ENCODE results near the gene CACNA1B.

Gene CACNA1B

DNA sequence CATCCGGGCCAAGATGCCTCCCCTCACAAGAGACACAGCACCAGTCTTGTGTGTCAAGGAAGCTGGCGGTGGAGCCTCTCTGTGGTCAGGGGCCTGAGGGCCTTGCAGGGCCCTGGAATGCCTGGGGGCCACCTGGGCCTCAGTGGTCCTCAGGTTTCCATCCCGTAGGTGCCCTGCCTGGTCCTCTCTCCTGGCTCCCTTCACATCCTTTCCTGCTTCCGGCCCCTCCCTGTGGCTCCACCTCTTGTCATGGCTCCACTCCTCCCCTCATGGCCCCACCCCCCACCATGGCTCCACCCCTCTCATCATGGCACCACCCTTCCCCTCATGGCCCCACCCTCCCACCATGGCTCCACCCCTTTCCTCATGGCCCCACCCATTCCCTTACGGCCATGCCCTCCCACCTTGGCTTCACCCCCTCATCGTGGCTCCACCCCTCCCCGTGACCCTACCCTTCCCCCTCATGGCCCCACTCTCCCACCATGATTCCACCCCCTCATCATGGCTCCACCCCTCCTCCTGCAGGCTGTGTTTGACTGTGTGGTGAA is 175.8 kb downstream of the CACNA1B start:
- DNase-seq (ENCODE audit: low read depth in 2 of 2) = no peak

DNA sequence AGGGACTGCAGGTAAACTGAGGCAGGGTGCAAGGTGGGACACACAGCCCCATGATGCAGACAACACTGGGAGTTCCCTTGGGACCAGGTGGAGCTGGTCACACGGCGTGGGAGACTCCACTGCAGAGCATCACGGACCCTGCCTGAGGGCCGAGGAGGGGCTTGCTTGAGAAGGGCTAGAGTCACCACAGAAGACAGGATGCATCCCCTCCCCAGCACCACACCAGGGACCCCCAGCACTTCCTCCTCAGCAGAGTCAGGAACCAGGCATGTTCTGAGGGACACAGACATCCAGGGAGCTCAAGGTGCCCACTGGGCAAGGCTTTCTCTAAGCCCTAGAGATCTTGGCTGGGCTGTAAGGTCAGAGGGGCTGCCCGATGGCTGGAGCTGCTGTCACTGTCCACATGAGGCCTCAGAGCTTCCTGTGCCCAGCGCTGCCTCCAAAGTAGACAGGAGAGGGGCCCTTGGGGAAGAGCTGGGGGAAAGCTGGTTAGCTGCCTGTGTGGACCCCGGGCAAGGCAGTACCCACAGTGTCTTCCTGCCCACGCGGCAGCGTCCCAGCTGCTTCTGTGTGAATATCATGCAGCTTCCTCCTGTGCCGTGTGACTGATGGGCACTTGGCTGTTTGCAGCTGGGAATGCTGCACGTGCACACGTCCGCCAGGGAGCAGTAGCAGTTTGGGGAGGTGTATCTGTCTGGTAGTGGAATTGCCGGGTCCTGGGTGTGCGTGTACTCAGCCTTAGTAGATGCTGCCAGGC is 176.6 kb downstream of the CACNA1B start:
- no peak for DNase-seq (ENCODE audit: low read depth in 2 of 2)

DNA sequence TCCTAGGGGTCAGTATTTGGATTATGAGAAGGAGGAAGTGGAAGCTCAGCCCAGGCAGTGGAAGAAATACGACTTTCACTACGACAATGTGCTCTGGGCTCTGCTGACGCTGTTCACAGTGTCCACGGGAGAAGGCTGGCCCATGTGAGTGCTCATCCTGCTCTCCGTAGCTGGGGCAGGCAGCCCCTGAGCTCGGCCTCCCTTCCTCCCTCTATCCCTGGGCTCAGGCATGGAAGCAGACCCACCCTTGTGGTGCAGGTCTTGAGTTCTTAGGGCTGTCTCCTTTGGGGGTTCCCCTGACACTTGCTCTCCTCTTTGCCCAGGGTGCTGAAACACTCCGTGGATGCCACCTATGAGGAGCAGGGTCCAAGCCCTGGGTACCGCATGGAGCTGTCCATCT is 180.1 kb downstream of the CACNA1B start:
- DNase-seq (ENCODE audit: low read depth in 2 of 2) = no peak

DNA sequence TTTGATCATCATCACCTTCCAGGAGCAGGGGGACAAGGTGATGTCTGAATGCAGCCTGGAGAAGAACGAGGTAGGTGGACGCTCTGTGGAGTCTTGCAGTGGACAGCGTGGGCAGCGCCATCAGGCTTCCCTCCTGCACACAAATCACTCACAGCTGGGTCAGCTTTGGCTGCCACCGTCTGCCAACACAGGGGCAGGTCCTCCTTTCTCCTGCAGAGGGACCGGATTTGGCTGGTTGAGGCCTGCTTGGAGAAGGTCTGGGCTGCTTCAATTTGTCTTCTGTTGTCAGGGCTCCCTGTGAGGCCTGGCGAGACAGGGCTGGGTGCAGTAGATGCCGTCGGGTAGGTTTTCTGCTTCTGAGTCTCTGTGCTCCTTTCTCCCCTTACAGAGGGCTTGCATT is 180.6 kb downstream of the CACNA1B start:
- DNase-seq (ENCODE audit: low read depth in 2 of 2) = no peak

DNA sequence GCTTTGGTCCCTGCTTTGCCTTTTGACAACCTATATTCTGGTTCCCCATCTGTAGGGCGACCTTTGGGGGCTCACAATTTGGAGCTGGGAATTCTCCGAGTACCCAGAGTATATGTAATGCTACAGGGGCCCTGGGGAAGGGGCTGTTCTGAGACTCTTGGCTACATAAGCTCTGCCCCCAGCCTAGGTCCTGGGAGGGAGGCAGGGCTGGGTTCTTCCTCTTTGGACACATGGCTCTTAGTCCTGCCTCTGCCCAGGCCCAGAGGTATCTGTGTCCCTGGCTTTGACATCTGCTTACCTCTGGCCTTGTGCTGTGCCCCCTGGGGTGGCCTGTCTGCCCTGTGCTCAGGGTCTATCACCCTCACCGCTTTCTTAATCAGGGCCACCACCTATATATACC is 181.6 kb downstream of the CACNA1B start:
- DNase-seq (ENCODE audit: low read depth in 2 of 2) = no peak

DNA sequence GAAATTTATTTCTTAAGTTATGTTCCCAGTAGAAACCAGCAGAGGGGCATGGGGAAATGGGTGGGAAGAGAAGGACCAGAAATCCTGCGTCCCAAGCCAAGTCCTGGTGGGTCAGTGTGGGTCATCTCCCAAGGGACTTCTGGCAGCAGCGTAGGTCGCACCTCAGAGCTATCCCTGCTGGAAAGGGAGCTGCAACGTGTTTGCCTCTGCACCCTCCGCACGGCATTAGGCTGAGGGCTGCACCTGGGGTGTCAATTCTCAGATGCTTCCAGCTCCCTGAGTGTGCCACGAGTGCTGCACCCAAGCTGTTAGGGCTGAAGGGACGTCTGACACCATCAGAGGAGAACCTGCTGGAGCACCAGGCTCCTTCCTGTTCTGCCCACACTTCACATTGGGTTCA is 182.8 kb downstream of the CACNA1B start:
- no peak for DNase-seq (ENCODE audit: low read depth in 2 of 2)

DNA sequence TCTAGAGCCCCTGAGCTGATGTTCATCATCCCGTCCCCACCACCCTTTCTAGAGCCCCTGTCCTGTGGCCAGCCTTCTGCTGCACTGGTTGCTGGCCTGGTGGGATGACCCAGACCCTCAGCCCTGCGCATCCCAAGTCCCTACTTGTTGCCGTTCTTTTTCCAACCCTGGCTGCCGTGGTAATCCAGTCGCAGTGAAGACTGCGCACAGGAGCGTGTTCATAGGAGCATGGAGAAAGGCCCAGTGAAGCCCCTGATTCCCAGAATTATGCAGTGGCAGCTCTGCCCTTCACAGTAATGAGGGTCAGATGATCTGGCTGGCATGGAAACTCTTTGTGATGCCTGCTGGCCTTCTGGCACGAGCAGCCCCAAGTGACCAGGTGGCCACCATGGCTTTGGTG is 183.3 kb downstream of the CACNA1B start:
- no peak for DNase-seq (ENCODE audit: low read depth in 2 of 2)

DNA sequence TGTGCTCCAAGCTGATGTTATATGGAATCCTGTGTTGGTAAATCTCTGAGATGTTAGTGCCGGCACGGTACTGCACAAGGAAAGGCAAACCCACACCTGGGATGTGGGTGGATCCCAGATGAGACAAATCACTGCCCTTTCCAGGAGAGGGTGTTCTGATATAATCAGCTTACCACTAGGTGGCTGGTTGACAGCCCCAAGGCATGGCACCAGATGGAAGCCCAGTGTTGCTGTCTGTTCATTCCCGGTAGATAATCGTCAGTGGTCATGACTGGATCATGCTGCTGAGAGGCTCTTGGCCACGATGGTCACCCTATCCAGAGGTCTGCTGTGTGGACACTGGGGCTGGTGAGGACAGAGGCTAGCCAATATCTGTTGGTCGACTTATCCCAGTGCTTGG is 184.0 kb downstream of the CACNA1B start:
- no peak for DNase-seq (ENCODE audit: low read depth in 2 of 2)

DNA sequence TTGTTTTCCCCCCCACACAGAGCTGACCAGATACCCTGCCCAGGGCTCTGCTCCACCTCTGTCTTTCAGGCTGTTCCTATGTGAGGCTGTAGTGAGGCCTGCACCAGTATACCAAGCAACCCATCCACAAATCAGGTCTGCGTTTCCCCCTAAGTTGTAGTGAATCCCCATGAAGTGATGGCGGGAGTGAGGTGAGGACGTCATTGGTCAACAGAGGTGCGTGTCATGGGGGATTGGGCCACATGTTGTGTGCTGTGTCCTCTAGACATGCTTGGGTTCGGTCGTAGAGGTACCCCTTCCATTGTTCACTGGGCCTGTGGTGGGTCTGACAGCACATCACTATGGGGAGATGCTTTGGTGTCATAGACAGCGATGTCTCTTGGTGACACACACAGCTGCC is 184.6 kb downstream of the CACNA1B start:
- DNase-seq (ENCODE audit: low read depth in 2 of 2) = no peak

DNA sequence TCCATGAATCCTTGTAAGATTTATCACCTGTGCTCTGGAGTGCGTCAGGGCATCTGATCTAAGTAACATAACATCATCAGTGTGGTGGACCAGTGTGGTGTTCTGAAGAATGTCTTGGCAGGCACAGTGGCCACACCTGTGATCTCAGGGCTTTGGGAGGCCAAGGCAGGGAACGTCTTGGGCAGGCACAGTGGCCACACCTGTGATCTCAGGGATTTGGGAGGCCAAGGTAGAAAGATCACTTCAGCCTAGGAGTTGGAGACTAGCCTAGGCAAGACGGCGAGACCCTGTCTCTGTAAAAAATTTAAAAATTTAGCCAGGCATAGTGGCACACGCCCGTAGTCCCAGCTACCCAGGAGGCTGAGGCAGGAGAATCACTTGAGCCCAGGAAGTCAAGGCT is 185.5 kb downstream of the CACNA1B start:
- no peak for DNase-seq (ENCODE audit: low read depth in 2 of 2)

DNA sequence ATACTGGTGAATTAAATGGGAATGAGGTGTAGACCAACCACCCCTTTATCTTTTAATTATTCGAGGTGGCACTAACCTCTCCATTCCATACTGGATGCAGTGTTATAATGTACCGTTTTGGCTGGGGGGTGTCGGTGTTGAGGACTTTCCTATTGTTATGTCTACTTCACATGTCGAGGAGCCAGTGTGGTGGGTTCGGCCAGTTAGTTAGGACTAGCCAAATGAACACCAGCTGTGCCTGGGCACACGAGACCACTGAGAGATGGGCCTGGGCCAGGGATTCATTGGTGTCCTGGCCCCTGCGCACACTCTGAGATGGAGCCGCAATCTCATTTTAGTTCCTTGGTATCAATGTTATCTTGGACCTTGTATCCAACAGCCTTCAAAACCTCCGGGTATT is 186.2 kb downstream of the CACNA1B start:
- no peak for DNase-seq (ENCODE audit: low read depth in 2 of 2)

DNA sequence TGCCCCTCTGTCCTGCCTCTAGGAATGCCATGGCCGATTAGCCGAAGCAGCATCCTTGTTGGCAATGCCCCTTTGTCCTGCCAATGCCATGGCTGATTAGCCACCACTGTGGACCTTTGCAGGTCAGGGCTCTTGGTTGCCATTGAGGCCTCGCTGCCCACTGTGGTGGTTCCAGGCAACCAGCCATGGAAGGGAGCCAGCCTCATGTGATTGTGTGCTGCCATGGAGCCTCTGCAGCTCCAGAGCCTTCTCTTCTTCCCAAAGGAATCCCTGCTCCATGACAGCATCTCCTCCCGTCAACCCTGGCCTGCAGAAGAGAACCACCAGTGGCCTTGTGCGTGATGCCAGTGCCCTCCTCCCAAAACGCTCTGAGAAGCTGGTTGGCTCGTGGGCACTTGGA is 187.0 kb downstream of the CACNA1B start:
- DNase-seq (ENCODE audit: low read depth in 2 of 2) = no peak

DNA sequence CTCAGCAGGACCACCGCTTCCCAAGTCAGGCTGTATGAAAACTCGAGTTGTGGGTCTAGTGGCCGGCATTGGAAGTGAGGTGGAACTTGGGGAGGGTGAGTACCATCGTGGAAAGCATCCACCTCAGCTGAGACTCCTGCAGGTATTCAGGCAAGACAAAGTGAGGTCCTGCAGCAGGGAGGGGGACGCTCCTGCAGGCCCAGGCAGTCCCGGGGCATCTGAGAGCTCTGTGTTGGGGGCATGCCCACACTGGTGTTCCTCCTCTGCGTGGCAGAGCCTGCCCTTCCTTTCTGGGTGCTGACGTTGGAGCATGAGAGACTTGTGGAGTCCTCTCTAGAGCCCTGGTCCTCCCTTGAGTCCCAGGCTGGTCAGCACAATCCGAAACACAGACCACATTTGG is 187.7 kb downstream of the CACNA1B start:
- DNase-seq (ENCODE audit: low read depth in 2 of 2) = no peak

DNA sequence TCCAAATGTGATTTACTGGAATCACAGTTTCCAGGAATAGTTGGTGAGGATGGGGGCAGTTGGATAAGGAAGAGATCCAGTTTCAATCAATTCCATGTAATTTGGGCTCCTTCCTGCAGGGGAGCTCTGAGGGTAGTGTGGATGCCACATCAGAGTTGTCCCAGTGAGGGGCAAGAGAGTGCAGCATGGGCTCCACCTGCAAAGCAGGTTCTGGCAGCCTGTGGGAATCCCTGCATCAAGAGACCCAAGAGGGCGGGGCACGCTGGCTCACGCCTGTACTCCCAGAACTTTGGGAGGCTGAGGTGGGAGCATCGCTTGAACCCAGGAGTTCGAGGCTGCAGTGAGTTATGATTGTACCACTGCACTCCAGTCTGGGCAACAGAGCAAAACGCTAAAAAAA is 188.5 kb downstream of the CACNA1B start:
- DNase-seq (ENCODE audit: low read depth in 2 of 2) = no peak

DNA sequence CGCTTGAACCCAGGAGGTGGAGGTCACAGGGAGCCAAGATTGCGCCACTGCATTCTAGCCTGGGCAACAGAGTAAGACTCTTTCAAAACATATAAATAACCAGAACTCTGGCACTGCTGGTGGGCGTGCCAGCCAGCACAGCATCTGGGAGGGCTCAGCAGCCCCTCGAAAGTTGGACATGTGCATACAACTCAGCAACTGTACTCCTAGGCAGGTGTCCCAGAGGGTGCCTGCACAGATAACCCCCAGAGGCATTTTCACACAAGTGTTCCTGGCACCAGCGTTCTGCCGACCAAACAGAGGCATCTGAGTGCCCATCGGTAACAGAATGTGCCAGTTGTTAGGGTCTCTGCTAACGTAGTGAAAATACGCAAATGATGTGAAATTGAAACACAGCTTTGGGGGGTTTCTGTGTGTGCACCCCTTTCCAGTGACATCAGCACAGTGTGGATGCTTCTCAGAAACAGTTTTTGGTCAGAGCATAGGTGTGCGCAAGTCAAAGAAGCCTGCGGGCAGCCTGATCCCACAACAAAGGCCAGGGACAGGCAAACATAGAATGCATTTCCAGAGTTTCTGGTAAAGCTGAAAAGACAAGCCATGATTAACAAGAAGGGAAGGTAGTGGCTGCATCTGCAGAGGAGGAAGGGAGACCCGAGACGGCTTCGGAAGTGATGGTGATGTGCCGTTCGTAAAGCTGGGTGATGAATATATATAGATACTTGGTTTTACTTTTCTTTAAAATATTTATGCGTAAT is 190.2 kb downstream of the CACNA1B start:
- DNase-seq (ENCODE audit: low read depth in 2 of 2) = no peak

DNA sequence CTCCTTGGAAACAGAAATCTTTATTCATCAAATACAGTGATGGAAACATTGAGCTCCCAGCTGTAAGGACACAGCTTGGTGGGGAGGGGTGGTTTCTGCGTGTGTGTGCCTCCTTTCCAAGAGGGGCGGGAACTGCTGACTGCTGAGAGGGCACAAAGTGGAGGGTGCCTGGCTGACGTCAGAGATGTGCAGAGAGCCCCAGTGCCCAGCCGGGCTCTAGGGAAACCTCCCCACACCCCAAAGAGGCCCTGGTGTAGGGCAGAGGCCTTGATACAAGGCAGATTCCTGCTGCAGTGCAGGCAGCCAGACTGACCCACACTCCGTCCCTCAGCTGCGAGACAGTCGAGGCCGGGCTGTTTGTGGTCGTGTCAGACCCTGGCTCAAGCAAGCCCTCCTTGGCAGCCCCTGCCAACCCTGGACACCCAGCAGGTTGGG is 191.0 kb downstream of the CACNA1B start:
- no peak for DNase-seq (ENCODE audit: low read depth in 2 of 2)

DNA sequence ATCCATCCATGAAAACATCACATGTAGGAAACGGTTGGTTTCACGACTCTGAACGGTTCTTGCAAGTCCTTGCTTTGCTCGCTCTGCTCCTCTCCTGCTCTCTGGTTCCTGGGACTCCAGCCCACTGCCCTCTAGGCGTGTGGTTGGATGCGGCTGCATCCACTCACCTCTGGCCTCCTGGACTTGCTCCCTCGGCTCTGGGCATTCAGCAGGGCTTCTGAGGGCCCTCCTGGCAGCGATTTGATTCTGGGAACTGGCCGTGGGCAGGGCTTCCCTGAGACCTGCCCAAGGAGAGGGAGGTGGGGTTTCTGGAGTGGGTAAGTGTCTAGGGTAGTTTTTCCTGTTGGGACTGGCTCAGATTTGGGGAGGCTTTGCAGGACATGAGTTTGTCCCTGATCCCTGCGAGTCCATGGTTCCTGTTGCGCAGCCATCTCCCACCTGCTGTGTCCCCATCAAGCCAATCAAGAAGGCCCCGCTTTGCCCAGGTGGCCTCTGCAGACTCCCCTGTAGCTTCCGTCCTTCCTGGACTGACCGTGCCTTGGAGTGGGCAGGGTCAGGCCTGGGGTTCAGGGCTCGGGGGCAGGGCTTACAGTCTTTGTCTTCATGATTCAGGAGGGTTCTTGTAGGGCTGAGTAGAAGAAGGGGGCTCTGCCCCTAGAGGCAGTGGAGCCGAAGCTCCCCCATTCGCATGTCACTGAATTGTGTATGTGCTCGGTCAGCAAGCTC is 192.3 kb downstream of the CACNA1B start:
- no peak for DNase-seq (ENCODE audit: low read depth in 2 of 2)

DNA sequence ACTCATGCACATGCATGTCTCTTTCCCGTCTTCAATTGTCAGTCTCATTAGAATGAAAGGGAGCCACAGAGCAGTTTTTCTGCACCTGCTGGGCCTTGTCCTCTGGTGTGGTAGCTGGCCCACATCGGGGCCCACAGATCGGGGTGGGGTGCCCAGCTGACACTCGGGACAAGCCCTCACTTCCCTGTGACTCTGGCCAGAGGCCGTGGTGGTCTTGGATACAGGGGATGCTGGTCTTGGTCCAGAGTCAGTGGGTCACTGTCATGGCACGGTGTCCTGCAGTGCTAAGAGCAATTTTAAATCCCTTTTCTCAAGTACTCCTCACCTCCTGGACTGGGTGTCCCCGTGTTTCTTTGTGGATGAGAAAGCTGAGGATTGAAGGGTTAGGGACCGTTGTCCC is 193.2 kb downstream of the CACNA1B start:
- DNase-seq (ENCODE audit: low read depth in 2 of 2) = no peak

DNA sequence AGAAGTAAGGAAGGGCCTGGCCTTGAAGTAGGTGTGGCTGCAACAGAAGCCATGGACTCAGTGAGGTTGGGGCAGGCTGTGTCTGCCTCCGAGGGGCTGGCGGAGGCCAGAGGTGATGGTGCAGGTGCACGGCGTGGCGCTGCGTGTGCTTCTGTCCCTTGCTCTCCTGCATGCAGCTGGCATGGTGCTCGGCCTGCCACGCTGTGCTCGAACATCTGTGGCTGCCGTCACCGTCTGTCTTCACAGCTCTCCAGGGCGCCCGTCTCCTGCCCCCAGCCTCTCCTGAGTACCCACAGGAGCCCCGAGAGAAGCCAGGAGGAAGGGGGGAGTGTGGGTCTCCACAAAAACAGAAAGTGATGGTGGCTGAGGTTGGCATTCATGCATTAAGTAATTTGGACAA is 193.7 kb downstream of the CACNA1B start:
- no peak for DNase-seq (ENCODE audit: low read depth in 2 of 2)

DNA sequence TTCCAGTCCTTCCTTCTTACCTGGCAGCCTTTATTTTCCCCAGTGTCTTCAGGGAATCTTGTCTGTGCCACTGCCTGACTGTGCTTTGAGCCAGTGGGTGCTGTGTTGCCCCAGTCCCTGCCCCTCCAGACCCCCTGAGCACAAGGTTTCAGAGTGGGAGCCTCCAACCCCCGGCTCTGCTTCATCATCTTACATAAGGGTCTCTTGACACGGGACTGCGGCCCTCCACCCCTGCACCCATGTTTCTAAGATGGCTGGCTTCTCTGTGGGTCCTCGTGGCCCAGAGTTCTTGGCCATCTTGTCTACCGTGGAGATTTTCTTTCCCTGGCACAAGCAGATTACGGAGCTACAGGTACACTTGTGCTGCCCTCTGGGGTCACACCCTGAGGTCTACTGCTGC is 194.1 kb downstream of the CACNA1B start:
- DNase-seq (ENCODE audit: low read depth in 2 of 2) = no peak

DNA sequence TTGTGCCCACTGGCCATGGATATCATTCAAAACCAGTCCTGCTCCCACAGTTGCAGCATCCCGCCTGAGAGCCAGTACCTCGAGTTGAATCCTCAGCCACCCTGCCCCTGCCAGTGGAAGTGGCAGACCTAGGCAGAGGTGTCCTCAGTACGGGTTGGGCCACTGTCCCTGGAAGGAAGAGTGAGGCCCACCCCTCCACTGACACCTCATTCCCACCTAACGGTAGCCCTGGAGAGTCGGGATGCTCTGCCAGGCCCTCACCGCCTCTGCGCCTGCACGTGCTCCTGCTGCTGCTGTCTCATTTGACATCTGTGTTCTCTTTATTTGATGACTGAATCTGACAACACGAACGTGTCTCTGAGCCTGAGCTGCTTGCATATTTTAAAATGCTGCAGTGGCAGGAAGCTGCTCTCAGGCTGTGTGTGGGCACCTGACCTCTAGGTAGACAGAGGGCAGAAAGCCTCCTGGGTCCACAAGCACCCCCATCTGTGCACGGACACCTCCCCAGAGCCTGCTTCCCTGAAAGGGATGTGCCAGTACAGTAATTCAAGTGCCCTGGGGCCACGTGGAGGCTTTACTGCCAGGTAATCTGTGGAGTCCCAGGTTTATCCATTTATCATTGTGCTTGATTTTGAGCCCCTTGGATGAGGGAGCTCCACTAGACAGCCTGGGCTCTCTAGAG is 194.7 kb downstream of the CACNA1B start:
- no peak for DNase-seq (ENCODE audit: low read depth in 2 of 2)

DNA sequence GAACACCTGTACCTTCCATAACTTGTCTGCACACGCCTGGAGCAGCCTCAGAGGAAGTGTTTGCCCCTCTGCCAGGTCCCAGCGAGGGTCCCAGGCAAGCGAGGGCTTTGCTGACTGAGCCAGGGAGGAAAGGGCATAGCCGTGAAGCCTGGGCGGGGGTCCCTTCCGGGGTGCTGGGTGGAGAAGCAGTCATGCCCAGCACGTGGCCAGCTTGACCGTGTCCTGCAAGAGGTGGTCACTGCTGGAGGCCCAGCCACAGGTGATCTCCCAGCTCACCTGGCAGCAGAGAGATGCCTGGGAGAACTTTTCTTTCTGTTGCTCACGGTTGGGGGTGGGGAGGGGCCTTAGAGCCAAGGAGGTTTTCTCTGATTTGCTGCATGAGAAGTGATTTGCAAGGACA is 195.3 kb downstream of the CACNA1B start:
- no peak for DNase-seq (ENCODE audit: low read depth in 2 of 2)
